Measurements from ENCODE around the gene TRMT112.
"Not testable (repeated sequence)": the region's sequence is repeated elsewhere in the genome, so short reads cannot be mapped to it uniquely, and the experiment has no call there.

TRMT112 gene

DNA sequence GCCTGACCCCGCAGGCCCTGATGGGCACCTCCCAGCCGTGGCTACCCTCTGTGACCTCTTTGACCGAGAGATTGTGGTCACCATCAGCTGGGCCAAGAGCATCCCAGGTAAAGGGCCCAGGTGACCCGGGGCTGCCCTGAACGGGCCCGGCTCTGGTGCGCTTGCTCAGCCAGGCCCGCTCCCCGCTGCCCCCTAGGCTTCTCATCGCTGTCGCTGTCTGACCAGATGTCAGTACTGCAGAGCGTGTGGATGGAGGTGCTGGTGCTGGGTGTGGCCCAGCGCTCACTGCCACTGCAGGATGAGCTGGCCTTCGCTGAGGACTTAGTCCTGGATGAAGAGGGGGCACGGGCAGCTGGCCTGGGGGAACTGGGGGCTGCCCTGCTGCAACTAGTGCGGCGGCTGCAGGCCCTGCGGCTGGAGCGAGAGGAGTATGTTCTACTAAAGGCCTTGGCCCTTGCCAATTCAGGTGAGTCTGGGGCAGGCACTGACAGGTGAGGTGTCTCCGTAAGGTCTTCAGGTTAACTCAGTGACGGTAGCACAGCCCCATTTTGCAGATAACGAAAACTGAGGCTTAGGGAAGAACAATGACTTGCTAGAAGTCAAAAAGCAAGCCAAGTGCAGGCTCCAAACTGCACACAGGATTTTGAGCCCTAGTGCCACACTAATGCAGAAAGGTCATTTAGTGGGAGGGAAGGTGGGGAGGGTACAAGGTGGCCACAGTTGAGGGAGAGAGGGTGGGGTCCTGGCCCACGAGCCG is 2.4 kb downstream of the TRMT112 start:
- no peaks in the 10 kb centered on the region for H3K9me3 ChIP-seq
- H3K27me3 ChIP-seq, result no peaks in the 10 kb centered on the region
- no peak overlapping the region for H3K4me3 ChIP-seq (ENCODE audit: low read depth in 1 of 2, low read length in 1 of 2)
- peaks cover 23 to 31% of the 10 kb centered on the region in 2 experiments for H3K4me1 ChIP-seq (ENCODE audit: control insufficient read depth in 1 of 2, insufficient read depth in 1 of 2, low read depth in 1 of 2, low read length in 1 of 2)
- H3K27ac ChIP-seq, result peak overlapping the region; percentile 96
- H3K36me3 ChIP-seq, result peaks cover 46% of the 10 kb centered on the region
- TF ChIP-seq, protein P1, sequence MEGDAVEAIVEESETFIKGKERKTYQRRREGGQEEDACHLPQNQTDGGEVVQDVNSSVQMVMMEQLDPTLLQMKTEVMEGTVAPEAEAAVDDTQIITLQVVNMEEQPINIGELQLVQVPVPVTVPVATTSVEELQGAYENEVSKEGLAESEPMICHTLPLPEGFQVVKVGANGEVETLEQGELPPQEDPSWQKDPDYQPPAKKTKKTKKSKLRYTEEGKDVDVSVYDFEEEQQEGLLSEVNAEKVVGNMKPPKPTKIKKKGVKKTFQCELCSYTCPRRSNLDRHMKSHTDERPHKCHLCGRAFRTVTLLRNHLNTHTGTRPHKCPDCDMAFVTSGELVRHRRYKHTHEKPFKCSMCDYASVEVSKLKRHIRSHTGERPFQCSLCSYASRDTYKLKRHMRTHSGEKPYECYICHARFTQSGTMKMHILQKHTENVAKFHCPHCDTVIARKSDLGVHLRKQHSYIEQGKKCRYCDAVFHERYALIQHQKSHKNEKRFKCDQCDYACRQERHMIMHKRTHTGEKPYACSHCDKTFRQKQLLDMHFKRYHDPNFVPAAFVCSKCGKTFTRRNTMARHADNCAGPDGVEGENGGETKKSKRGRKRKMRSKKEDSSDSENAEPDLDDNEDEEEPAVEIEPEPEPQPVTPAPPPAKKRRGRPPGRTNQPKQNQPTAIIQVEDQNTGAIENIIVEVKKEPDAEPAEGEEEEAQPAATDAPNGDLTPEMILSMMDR (IDR thresholded peaks at IDR 0.05), result no peak

DNA sequence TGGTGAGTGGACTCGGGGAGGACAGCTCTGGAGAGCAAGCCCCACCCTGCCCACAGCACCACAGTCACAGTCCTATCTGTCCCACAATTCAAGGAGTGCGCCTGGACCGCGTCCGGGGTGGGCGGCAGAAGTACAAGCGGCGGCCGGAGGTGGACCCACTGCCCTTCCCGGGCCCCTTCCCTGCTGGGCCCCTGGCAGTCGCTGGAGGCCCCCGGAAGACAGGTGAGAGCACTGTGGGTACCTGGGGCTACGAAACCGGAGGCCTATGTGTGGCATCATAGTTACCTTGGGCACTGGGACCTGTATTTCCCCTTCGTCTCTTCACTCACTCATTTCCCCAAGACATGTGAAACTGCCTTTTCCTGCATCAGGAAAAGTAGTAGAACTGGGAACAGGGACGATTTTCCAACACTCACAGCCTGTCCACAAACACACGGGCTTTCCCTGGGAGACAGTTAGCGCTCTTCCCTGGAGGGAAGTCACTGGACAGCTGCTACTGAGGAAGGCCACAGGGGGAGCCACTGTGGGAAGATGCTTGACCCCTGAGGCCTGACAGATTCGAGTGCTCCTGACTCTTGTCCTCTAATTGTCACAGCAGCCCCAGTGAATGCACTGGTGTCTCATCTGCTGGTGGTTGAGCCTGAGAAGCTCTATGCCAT is 3.1 kb downstream of the TRMT112 start:
- H3K4me3 ChIP-seq (ENCODE audit: low read depth in 1 of 2, low read length in 1 of 2), result no peak overlapping the region
- TF ChIP-seq, protein P1 (IDR thresholded peaks at IDR 0.05), result no peak
- peaks cover 46% of the 10 kb centered on the region for H3K36me3 ChIP-seq
- no peaks in the 10 kb centered on the region for H3K27me3 ChIP-seq
- peaks cover 18 to 25% of the 10 kb centered on the region in 2 experiments for H3K4me1 ChIP-seq (ENCODE audit: control insufficient read depth in 1 of 2, insufficient read depth in 1 of 2, low read depth in 1 of 2, low read length in 1 of 2)
- H3K27ac ChIP-seq, result peak overlapping the region; percentile 43
- no peaks in the 10 kb centered on the region for H3K9me3 ChIP-seq

- peaks cover 46% of the 10 kb centered on the region for H3K36me3 ChIP-seq
- no peak overlapping the region for H3K4me3 ChIP-seq (ENCODE audit: low read depth in 1 of 2, low read length in 1 of 2)
- H3K9me3 ChIP-seq, result no peaks in the 10 kb centered on the region
- H3K27ac ChIP-seq, result peak overlapping the region; percentile 43
- H3K27me3 ChIP-seq, result no peaks in the 10 kb centered on the region
- H3K4me1 ChIP-seq (ENCODE audit: control insufficient read depth in 1 of 2, insufficient read depth in 1 of 2, low read depth in 1 of 2, low read length in 1 of 2), result peaks cover 12 to 18% of the 10 kb centered on the region in 2 experiments
- TF ChIP-seq, protein P1 (IDR thresholded peaks at IDR 0.05), result no peak
Measured at GRCh38 chr11:64313491-64314145, 3.7 kb downstream of the TRMT112 start.

DNA sequence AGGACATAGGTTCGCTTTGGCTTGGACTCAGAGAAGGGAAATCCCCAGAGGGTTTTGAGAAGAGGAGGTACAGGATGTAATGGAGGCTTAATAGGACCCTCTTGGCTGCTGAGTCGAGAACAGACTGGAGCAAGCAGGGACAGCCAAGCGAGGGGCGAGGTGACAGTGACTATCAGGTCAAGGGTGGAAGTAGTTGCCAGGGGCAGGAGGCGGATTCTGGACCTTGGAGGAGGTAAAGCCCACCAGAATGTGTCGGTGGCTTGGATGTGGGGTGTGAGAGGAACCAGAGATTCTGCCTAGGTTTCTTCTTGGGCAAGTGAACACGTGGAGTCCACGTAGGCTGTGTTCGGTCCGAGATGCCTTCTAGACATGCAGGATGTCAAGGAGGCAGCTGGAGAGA is 4.4 kb downstream of the TRMT112 start:
- peaks cover 12 to 13% of the 10 kb centered on the region in 2 experiments for H3K4me1 ChIP-seq (ENCODE audit: control insufficient read depth in 1 of 2, insufficient read depth in 1 of 2, low read depth in 1 of 2, low read length in 1 of 2)
- TF ChIP-seq, protein P1 (IDR thresholded peaks at IDR 0.05), result no peak
- H3K27me3 ChIP-seq, result no peaks in the 10 kb centered on the region
- peak overlapping the region; percentile 43 for H3K27ac ChIP-seq
- H3K4me3 ChIP-seq (ENCODE audit: low read depth in 1 of 2, low read length in 1 of 2), result no peak overlapping the region
- H3K36me3 ChIP-seq, result peaks cover 49% of the 10 kb centered on the region
- no peaks in the 10 kb centered on the region for H3K9me3 ChIP-seq

DNA sequence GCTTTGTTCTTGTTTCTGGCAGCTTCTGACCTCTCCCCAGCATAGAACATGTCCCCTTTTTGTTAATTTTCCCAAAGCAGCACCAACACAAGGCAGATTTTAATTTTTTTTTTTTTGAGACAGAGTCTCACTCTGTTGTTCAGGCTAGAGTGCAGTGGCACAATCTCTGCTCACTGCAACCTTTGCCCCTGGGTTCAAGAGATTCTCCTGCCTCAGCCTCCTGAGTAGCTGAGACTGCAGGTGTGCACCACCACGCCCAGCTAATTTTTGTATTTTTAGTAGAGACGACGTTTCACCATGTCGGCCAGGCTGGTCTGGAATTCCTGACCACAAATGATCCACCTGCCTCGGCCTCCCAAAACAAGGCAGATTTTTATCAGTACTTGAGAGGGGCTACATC is 9.6 kb downstream of the TRMT112 start:
- H3K27me3 ChIP-seq; H3K9me3 ChIP-seq; H3K4me3 ChIP-seq (ENCODE audit: low read depth in 1 of 2, low read length in 1 of 2): not testable (repeated sequence)
- Histone ChIP-seq H3K4me1 (ENCODE audit: control insufficient read depth in 1 of 2, insufficient read depth in 1 of 2, low read depth in 1 of 2, low read length in 1 of 2) (peaks cover 26 to 31% of the 10 kb centered on the region in 2 experiments), H3K27ac (peak overlapping the region; percentile 99), H3K36me3 (peaks cover 26% of the 10 kb centered on the region)

Data from neutrophil (primary cell).